ENCODE results near the gene GFPT1. TPM values are rescaled to one million over a fixed set of nuclear protein-coding genes. Genes with fewer than 3 reads are reported as not detected.
"Not testable (repeated sequence)": the region's sequence is repeated elsewhere in the genome, so short reads cannot be mapped to it uniquely, and the experiment has no call there.

The GFPT1 gene
- polyA plus RNA-seq, 4 donors, result 35.2 to 48.3 (median 43.4) TPM

- no peak for DNase-seq (ENCODE audit: low read depth in 4 of 4, low spot score in 3 of 4)
Observed at GRCh38 chr2:69385443-69386151, 1.4 kb downstream of the GFPT1 start.

- no peak for DNase-seq (ENCODE audit: low read depth in 4 of 4, low spot score in 3 of 4)
Observed at GRCh38 chr2:69384618-69385081, 2.4 kb downstream of the GFPT1 start.

- DNase-seq (ENCODE audit: low read depth in 4 of 4, low spot score in 3 of 4), result no peak
Observed at GRCh38 chr2:69383176-69383812, 3.7 kb downstream of the GFPT1 start.

GRCh38 chr2:69382547-69382946 lies 4.5 kb downstream of the GFPT1 start:
- no peak for DNase-seq (ENCODE audit: low read depth in 4 of 4, low spot score in 3 of 4)

- DNase-seq (ENCODE audit: low read depth in 4 of 4, low spot score in 3 of 4), result no peak
Observed at GRCh38 chr2:69381337-69381737, 5.7 kb downstream of the GFPT1 start.

GRCh38 chr2:69380072-69380917 lies 6.7 kb downstream of the GFPT1 start:
- DNase-seq (ENCODE audit: low read depth in 4 of 4, low spot score in 3 of 4), result no peak

- DNase-seq (ENCODE audit: low read depth in 4 of 4, low spot score in 3 of 4), result no peak
Observed at GRCh38 chr2:69376403-69376802, 10.6 kb downstream of the GFPT1 start.

- DNase-seq (ENCODE audit: low read depth in 4 of 4, low spot score in 3 of 4), result no peak
Observed at GRCh38 chr2:69375494-69376353, 11.3 kb downstream of the GFPT1 start.

- no peak for DNase-seq (ENCODE audit: low read depth in 4 of 4, low spot score in 3 of 4)
Observed at GRCh38 chr2:69372767-69373166, 14.3 kb downstream of the GFPT1 start.

GRCh38 chr2:69369802-69370201 lies 17.2 kb downstream of the GFPT1 start:
- no peak for DNase-seq (ENCODE audit: low read depth in 4 of 4, low spot score in 3 of 4)

GRCh38 chr2:69368588-69368987 lies 18.4 kb downstream of the GFPT1 start:
- no peak for DNase-seq (ENCODE audit: low read depth in 4 of 4, low spot score in 3 of 4)

- no peak for DNase-seq (ENCODE audit: low read depth in 4 of 4, low spot score in 3 of 4)
Observed at GRCh38 chr2:69359371-69359770, 27.7 kb downstream of the GFPT1 start.

GRCh38 chr2:69358914-69359313 lies 28.1 kb downstream of the GFPT1 start:
- DNase-seq (ENCODE audit: low read depth in 4 of 4, low spot score in 3 of 4), result no peak

- DNase-seq (ENCODE audit: low read depth in 4 of 4, low spot score in 3 of 4), result no peak
Observed at GRCh38 chr2:69356471-69356870, 30.6 kb downstream of the GFPT1 start.

GRCh38 chr2:69354976-69355375 lies 32.1 kb downstream of the GFPT1 start:
- DNase-seq (ENCODE audit: low read depth in 4 of 4, low spot score in 3 of 4), result not testable (repeated sequence)

GRCh38 chr2:69353360-69353759 lies 33.7 kb downstream of the GFPT1 start:
- DNase-seq (ENCODE audit: low read depth in 4 of 4, low spot score in 3 of 4), result no peak

GRCh38 chr2:69348781-69349180 lies 38.2 kb downstream of the GFPT1 start:
- no peak for DNase-seq (ENCODE audit: low read depth in 4 of 4, low spot score in 3 of 4)

- no peak for DNase-seq (ENCODE audit: low read depth in 4 of 4, low spot score in 3 of 4)
Observed at GRCh38 chr2:69345434-69345833, 41.6 kb downstream of the GFPT1 start.

- no peak for DNase-seq (ENCODE audit: low read depth in 4 of 4, low spot score in 3 of 4)
Observed at GRCh38 chr2:69344305-69344704, 42.7 kb downstream of the GFPT1 start.

- no peak for DNase-seq (ENCODE audit: low read depth in 4 of 4, low spot score in 3 of 4)
Observed at GRCh38 chr2:69340101-69340775, 46.8 kb downstream of the GFPT1 start.

Data from left renal pelvis (tissue), 4 donors.